ENCODE data around the gene DHX16.
A peak's percentile ranks its signal among the peaks of the same experiment; 100 is the strongest.

Gene DHX16

GRCh38 chr6:30688569-30688968, 15.8 kb upstream of the DHX16 start:
- Histone ChIP-seq H3K9me3 (ENCODE audit: low read length) (no peaks in the 10 kb centered on the region), H2AFZ (ENCODE audit: low read depth, low read length) (no peak overlapping the region), H3K27me3 (ENCODE audit: insufficient read depth, low read length) (no peaks in the 10 kb centered on the region), H3K36me3 (ENCODE audit: insufficient read depth, low read length) (no peaks in the 10 kb centered on the region), H3K4me1 (ENCODE audit: insufficient read depth, low read length) (peaks cover 62% of the 10 kb centered on the region), H3K4me3 (ENCODE audit: low read length) (no peak overlapping the region)

DNA sequence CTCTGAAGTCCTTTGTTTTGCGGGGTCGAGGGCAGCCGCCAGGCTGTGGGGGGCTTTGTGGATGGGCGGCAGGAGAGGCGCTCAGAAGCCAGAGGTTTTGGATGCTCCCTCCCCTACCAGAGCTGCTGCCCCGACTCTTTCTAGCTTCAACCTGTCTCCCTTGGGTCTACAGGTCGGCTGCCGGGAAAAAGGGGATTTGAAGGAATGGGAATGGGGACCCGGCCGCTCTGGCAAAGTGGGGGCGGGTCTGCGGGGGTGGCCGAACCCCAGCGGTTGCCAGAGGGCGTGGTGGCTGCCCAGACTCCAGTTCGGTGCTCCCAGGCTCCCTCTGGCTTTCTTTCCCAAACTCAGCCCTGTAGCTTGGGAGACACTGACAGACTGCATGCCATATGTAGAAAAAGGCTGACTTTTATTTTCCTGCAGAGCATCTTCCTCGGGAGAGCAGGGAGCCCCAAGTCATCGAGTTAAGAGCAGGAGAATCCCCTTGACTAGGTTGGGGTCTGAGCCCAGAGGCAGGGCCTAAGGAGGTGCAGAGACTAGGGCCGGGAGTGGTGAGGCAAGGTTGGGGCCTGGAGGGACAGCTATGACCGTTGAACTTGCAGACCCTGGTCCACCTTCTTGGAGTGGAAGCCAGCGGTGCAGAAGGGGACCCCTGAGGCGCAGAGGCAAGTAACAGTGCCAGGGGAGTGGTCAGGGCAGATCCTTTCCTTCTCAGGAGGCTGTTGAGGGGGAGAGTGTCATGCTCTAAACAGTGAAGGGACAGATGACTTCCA, 15.0 kb upstream of the DHX16 start:
- H3K27me3 ChIP-seq (ENCODE audit: insufficient read depth, low read length) = no peaks in the 10 kb centered on the region
- H2AFZ ChIP-seq (ENCODE audit: low read depth, low read length) = peak overlapping the region; percentile 61
- no peaks in the 10 kb centered on the region for H3K36me3 ChIP-seq (ENCODE audit: insufficient read depth, low read length)
- peak overlapping the region; percentile 68 for H3K4me3 ChIP-seq (ENCODE audit: low read length)
- H3K4me1 ChIP-seq (ENCODE audit: insufficient read depth, low read length) = peaks cover 69% of the 10 kb centered on the region
- H3K9me3 ChIP-seq (ENCODE audit: low read length) = no peaks in the 10 kb centered on the region

DNA sequence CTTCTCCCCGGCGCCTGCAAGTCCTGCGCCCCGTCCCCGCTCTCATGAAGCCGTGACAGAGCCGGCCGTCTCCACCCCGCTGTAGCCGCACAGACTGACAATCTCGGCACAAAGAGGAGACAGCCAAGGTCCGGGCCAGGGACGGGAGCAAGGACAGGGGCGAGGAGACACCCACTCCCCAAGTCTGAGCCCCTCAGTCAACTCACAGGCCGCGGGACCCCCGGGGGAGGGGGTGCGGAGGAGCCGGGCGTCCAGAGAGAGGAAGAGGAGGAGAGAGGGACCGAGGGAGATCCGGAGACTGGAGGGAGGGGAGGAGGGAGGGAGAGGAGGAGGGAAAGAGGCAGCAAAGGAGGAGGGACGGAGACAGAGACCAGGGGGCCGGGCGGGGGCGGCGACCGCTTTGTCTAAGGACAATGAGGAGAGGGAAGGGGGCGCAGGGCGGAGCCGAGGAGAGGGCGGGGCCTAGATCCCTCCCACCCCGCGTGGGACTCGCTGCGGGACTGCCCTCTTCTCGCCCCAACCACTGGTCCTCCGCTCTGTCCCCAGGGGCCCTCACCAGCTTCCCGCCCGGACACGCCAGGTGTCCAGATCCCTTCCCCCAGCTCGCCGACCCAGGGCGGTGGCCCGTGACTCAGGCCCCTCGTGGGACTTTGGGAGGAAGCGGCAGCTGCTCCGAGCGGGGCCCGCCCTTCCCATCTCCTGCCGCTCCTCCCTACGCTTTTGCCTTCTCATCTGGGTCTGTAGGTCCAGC, 14.3 kb upstream of the DHX16 start:
- H3K4me3 ChIP-seq (ENCODE audit: low read length) = peak overlapping the region; percentile 68
- H3K4me1 ChIP-seq (ENCODE audit: insufficient read depth, low read length) = peaks cover 77% of the 10 kb centered on the region
- H3K9me3 ChIP-seq (ENCODE audit: low read length) = no peaks in the 10 kb centered on the region
- H2AFZ ChIP-seq (ENCODE audit: low read depth, low read length) = peak overlapping the region; percentile 61
- H3K36me3 ChIP-seq (ENCODE audit: insufficient read depth, low read length) = peaks cover 1% of the 10 kb centered on the region
- no peaks in the 10 kb centered on the region for H3K27me3 ChIP-seq (ENCODE audit: insufficient read depth, low read length)

- Histone ChIP-seq H3K4me1 (ENCODE audit: insufficient read depth, low read length) (peaks cover 77% of the 10 kb centered on the region), H3K36me3 (ENCODE audit: insufficient read depth, low read length) (peaks cover 2% of the 10 kb centered on the region), H2AFZ (ENCODE audit: low read depth, low read length) (peak within 1 kb of the TSS; percentile 61), H3K9me3 (ENCODE audit: low read length) (no peaks in the 10 kb centered on the region), H3K27me3 (ENCODE audit: insufficient read depth, low read length) (no peaks in the 10 kb centered on the region), H3K4me3 (ENCODE audit: low read length) (peak within 1 kb of the TSS; percentile 68)
These were observed 13.5 kb upstream of the DHX16 start, which contains the start of gene PPP1R18 for GRCh38 chr6:30686009-30686907. Gene PPP1R18 (minus strand): TSS chr6:30686645. CDS start chr6:30686018, 627 bp downstream.

- H3K9me3 ChIP-seq (ENCODE audit: low read length) = no peaks in the 10 kb centered on the region
- no peaks in the 10 kb centered on the region for H3K27me3 ChIP-seq (ENCODE audit: insufficient read depth, low read length)
- H3K36me3 ChIP-seq (ENCODE audit: insufficient read depth, low read length) = peaks cover 6% of the 10 kb centered on the region
- peak overlapping the region; percentile 68 for H3K4me3 ChIP-seq (ENCODE audit: low read length)
- no peak overlapping the region for H2AFZ ChIP-seq (ENCODE audit: low read depth, low read length)
- peaks cover 75% of the 10 kb centered on the region for H3K4me1 ChIP-seq (ENCODE audit: insufficient read depth, low read length)
These were observed 12.6 kb upstream of the DHX16 start for GRCh38 chr6:30685157-30686008.

- Histone ChIP-seq H3K9me3 (ENCODE audit: low read length) (no peaks in the 10 kb centered on the region), H3K27me3 (ENCODE audit: insufficient read depth, low read length) (no peaks in the 10 kb centered on the region), H3K36me3 (ENCODE audit: insufficient read depth, low read length) (peaks cover 10% of the 10 kb centered on the region), H3K4me3 (ENCODE audit: low read length) (peak overlapping the region; percentile 42), H3K4me1 (ENCODE audit: insufficient read depth, low read length) (peaks cover 67% of the 10 kb centered on the region), H2AFZ (ENCODE audit: low read depth, low read length) (no peak overlapping the region)
These were observed 11.8 kb upstream of the DHX16 start for GRCh38 chr6:30684386-30685156.

- Histone ChIP-seq H3K4me3 (ENCODE audit: low read length) (peak overlapping the region; percentile 42), H3K36me3 (ENCODE audit: insufficient read depth, low read length) (peaks cover 10% of the 10 kb centered on the region), H3K4me1 (ENCODE audit: insufficient read depth, low read length) (peaks cover 63% of the 10 kb centered on the region), H3K27me3 (ENCODE audit: insufficient read depth, low read length) (no peaks in the 10 kb centered on the region), H2AFZ (ENCODE audit: low read depth, low read length) (no peak overlapping the region), H3K9me3 (ENCODE audit: low read length) (no peaks in the 10 kb centered on the region)
These were observed 11.2 kb upstream of the DHX16 start for GRCh38 chr6:30683980-30684338.

DNA sequence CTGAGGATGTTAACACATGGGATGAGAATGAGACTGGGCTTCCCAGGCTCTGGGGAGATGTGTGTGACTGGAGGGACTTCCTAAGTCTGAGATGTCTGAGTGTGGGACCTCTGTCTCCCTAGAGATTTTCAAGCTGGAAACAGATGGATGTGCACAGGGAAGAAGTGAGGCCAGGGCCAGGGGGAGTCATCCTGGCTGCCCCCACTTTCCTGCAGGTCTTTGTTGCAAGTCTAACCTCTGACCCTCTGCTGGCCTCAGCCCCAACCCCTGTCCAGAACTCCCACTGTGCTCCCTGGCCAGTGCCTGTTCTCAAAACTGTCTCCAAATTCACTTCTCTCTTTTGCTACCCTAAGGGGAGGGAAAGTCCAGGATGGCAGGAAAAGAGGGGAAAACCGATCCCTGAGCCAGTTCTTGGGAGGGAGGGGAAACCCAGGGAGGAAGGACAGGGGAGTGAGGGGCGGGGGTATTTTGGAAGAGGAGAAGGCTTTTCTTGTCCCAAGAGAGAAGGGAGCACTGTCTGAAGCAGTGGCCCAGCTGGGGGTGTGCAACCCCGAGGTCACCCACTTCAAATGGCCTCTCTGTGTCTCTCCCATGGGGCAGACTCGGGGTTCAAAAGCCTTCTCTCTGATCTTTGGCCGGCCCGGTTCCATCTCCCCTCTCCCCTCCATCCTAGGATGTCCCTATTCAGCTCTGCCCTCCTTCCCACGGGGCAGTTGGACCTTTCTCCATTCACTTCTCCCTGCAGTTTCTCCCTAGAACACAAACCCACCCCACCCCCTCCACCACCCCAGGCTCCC, 10.6 kb upstream of the DHX16 start:
- Histone ChIP-seq H3K36me3 (ENCODE audit: insufficient read depth, low read length) (peaks cover 14% of the 10 kb centered on the region), H3K27me3 (ENCODE audit: insufficient read depth, low read length) (no peaks in the 10 kb centered on the region), H3K9me3 (ENCODE audit: low read length) (no peaks in the 10 kb centered on the region), H2AFZ (ENCODE audit: low read depth, low read length) (no peak overlapping the region), H3K4me3 (ENCODE audit: low read length) (peak overlapping the region; percentile 42), H3K4me1 (ENCODE audit: insufficient read depth, low read length) (peaks cover 57% of the 10 kb centered on the region)

- H3K27me3 ChIP-seq (ENCODE audit: insufficient read depth, low read length) = no peaks in the 10 kb centered on the region
- peaks cover 19% of the 10 kb centered on the region for H3K36me3 ChIP-seq (ENCODE audit: insufficient read depth, low read length)
- H2AFZ ChIP-seq (ENCODE audit: low read depth, low read length) = no peak overlapping the region
- H3K4me3 ChIP-seq (ENCODE audit: low read length) = peak overlapping the region; percentile 42
- H3K9me3 ChIP-seq (ENCODE audit: low read length) = no peaks in the 10 kb centered on the region
- H3K4me1 ChIP-seq (ENCODE audit: insufficient read depth, low read length) = peaks cover 49% of the 10 kb centered on the region
These were observed 9.6 kb upstream of the DHX16 start for GRCh38 chr6:30682143-30683117.

DNA sequence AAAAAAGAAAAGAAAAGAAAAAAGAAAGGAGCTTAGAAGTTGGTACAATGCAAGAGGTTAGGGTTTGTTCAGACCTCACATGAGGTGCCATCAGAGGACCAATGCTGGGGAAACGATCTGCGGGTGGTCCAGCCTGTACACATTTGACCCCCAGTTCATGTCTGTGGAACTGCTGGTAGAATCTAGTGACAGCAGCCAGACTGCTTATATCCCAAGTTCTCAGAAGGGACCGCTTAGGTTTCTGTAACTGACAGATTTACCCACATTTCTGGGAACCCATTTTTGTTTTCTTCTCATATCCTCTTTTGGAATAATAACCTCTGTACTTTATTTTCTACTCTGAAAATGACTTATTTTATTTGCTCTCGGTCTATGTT, 8.9 kb upstream of the DHX16 start:
- Histone ChIP-seq H3K4me3 (ENCODE audit: low read length) (no peak overlapping the region), H3K4me1 (ENCODE audit: insufficient read depth, low read length) (peaks cover 49% of the 10 kb centered on the region), H3K36me3 (ENCODE audit: insufficient read depth, low read length) (peaks cover 25% of the 10 kb centered on the region), H2AFZ (ENCODE audit: low read depth, low read length) (no peak overlapping the region), H3K27me3 (ENCODE audit: insufficient read depth, low read length) (no peaks in the 10 kb centered on the region), H3K9me3 (ENCODE audit: low read length) (no peaks in the 10 kb centered on the region)

Data from neuron (in vitro differentiated cells).